K562 (cell line): Measurements from ENCODE around the gene ANKS1B. TPM values are rescaled to one million over a fixed set of nuclear protein-coding genes. Genes with fewer than 3 reads are reported as not detected.
A peak's percentile ranks its signal among the peaks of the same experiment; 100 is the strongest.

Experiments used
- ATAC-seq: fragments of 200-7000 bp; cut with Tn5 transposase; 3 replicates; pipeline ENCODE4 v1.9.1; 2020; ENCODE audit warnings: moderate library complexity
- BruUV-seq: library from RNA; stranded (reverse); fragments of 400-500 nt; replicated peaks from 2 replicates; lab custom pipeline; 2021; lab: Mats Ljungman, UMichigan
- CTCF ChIA-PET: fragments of 300-600 bp; formaldehyde crosslinking; extraction: SDS; loops from one replicate; lab custom pipeline; 2021; ENCODE audit warnings: low intra/inter-chr PET ratio; lab: Yijun Ruan, JAX
- POLR2A ChIA-PET: fragments of 300-600, 350-650 bp; sonication (Branson Sonifier 250); formaldehyde crosslinking; extraction: SDS; loops from one replicate; lab custom pipeline; 2021; ENCODE audit warnings: antibody characterized with exemption, inconsistent platforms; lab: Yijun Ruan, JAX
- DNase-seq, 4 experiments: peaks; one replicate each; pipeline versions ENCODE4 v3.0.0 to v3.0.0-alpha.2; 2011 to 2018; ENCODE audit warnings: low spot score in 3 of 4, mixed read lengths in 3 of 4; ENCODE audit errors: extremely low read depth in 1 of 4
- FAIRE-seq: peaks from 2 replicates; lab custom pipeline; 2011; peaks lifted over from hg19 to GRCh38; lab: Jason Lieb, UNC
- H2AFZ ChIP-seq: 2 replicates; pipeline ENCODE4 v1.6.0; 2011; ENCODE audit warnings: low read depth, low read length, control low read depth, inconsistent platforms
- H3K27ac ChIP-seq: fragments of 200-600 bp; 3 replicates; pipeline ENCODE4 v1.8.0; 2011; ENCODE audit warnings: low read depth, mild to moderate bottlenecking, control low read depth, inconsistent platforms, low read length, moderate library complexity, mixed read lengths; ENCODE audit errors: extremely low read depth
- H3K27me3 ChIP-seq, 2 experiments: fragments of 300-600 bp in 1 of 2; 2 replicates in 1 of 2; 3 replicates in 1 of 2; pipeline versions ENCODE4 v1.6.0 to v1.8.0; 2011; ENCODE audit warnings: inconsistent platforms in 2 of 2, low read length in 2 of 2, mild to moderate bottlenecking in 1 of 2, mixed read lengths in 1 of 2, moderate library complexity in 1 of 2; ENCODE audit not compliant: control insufficient read depth in 2 of 2, insufficient read depth in 2 of 2
- H3K36me3 ChIP-seq: fragments of 300-600 bp; 3 replicates; pipeline ENCODE4 v1.8.0; 2011; ENCODE audit warnings: mild to moderate bottlenecking, low read length, inconsistent platforms; ENCODE audit not compliant: control insufficient read depth, insufficient read depth
- H3K4me1 ChIP-seq, 2 experiments: fragments of 200-600 bp in 1 of 2; replicated peaks in 1 of 2; 2 replicates in 1 of 2; 3 replicates in 1 of 2; pipeline versions ENCODE4 v1.5.1 to v1.8.0; 2011; ENCODE audit warnings: inconsistent platforms in 2 of 2, low read length in 2 of 2, mild to moderate bottlenecking in 1 of 2, mixed read lengths in 1 of 2, moderate library complexity in 1 of 2; ENCODE audit not compliant: control insufficient read depth in 2 of 2, insufficient read depth in 2 of 2
- H3K4me2 ChIP-seq: 2 replicates; pipeline ENCODE4 v1.6.1; 2011; ENCODE audit warnings: low read length, control low read depth, inconsistent platforms, mixed read lengths; ENCODE audit not compliant: insufficient read depth
- H3K4me3 ChIP-seq: fragments of 200-600 bp; sonication (generic), shearing (Covaris generic); 2 replicates; pipeline ENCODE4 v1.5.1; 2016; ENCODE audit warnings: control low read depth, inconsistent platforms
- H3K79me2 ChIP-seq: fragments of 200-600 bp; 3 replicates; pipeline ENCODE4 v1.8.0; 2011; ENCODE audit warnings: low read length, inconsistent platforms; ENCODE audit not compliant: control insufficient read depth, insufficient read depth
- H3K9ac ChIP-seq, 2 experiments: 2 replicates each; pipeline versions ENCODE4 v1.6.0 to v1.6.1; 2011; ENCODE audit warnings: low read depth in 2 of 2, low read length in 2 of 2, control low read depth in 1 of 2, inconsistent platforms in 1 of 2, mild to moderate bottlenecking in 1 of 2, mixed read lengths in 1 of 2; ENCODE audit not compliant: insufficient read depth in 1 of 2
- H3K9me1 ChIP-seq: one replicate; pipeline ENCODE4 v1.6.0; 2011; ENCODE audit warnings: inconsistent platforms, mild to moderate bottlenecking, low read length, moderate library complexity; ENCODE audit not compliant: control insufficient read depth, insufficient read depth
- H3K9me3 ChIP-seq: replicated peaks from 2 replicates; pipeline ENCODE4 v1.5.1; 2011; ENCODE audit warnings: low read depth, low read length, inconsistent platforms; ENCODE audit not compliant: control insufficient read depth, insufficient read depth
- H4K20me1 ChIP-seq: replicated peaks from 2 replicates; pipeline ENCODE4 v1.6.1; 2011; ENCODE audit warnings: low read length, inconsistent platforms, mixed read lengths; ENCODE audit not compliant: control insufficient read depth, insufficient read depth
- CBFB ChIP-seq: sonication (generic); formaldehyde crosslinking; IDR thresholded peaks from 2 replicates; pipeline ENCODE4 v1.4.0; 2020; ENCODE audit warnings: mild to moderate bottlenecking, missing genetic modification reagents
- GTF2A2 ChIP-seq: IDR thresholded peaks from 2 replicates; pipeline ENCODE4 v1.6.1; 2016; ENCODE audit warnings: mild to moderate bottlenecking, missing genetic modification characterization, missing compliant biosample characterization
- GTF2E2 ChIP-seq: fragments of 200-800 bp; sonication (Bioruptor generic); IDR thresholded peaks from 2 replicates; pipeline ENCODE4 v1.6.1; 2016; ENCODE audit warnings: missing genetic modification characterization, missing compliant biosample characterization
- HNRNPUL1 ChIP-seq: fragments of 200-400 bp; formaldehyde crosslinking; IDR thresholded peaks from 2 replicates; pipeline ENCODE4 v1.6.1; 2017; ENCODE audit warnings: low read length
- MCM3 ChIP-seq: fragments of 450-650 bp; IDR thresholded peaks from 2 replicates; pipeline ENCODE4 v1.6.1; 2016
- NCOA4 ChIP-seq: fragments of 450-650 bp; IDR thresholded peaks from 2 replicates; pipeline ENCODE4 v1.6.1; 2018; ENCODE audit warnings: mild to moderate bottlenecking; ENCODE audit not compliant: partially characterized antibody
- PHB ChIP-seq: fragments of 250-450 bp; sonication (Bioruptor Pico); IDR thresholded peaks from 2 replicates; pipeline ENCODE4 v1.5.0; 2021
- PTBP1 ChIP-seq: fragments of 200-400 bp; formaldehyde crosslinking; IDR thresholded peaks from 2 replicates; pipeline ENCODE4 v1.6.1; 2017; ENCODE audit warnings: low read depth, low read length
- TARDBP ChIP-seq: fragments of 450-650 bp; IDR thresholded peaks from 2 replicates; pipeline ENCODE4 v1.6.1; 2016
- ZC3H4 ChIP-seq: sonication (generic); formaldehyde crosslinking; IDR thresholded peaks from 2 replicates; pipeline ENCODE4 v1.9.0; 2021; ENCODE audit warnings: missing genetic modification reagents, borderline replicate concordance
- ZNF217 ChIP-seq: sonication (generic); formaldehyde crosslinking; IDR thresholded peaks from 2 replicates; pipeline ENCODE4 v1.8.0; 2022; ENCODE audit warnings: mild to moderate bottlenecking, missing genetic modification reagents
- ZNF232 ChIP-seq: sonication (generic); formaldehyde crosslinking; IDR thresholded peaks from 2 replicates; pipeline ENCODE4 v1.8.0; 2022; ENCODE audit warnings: mild to moderate bottlenecking, missing genetic modification reagents
- ZNF830 ChIP-seq: fragments of 250-450 bp; sonication (Bioruptor Pico); IDR thresholded peaks from 2 replicates; pipeline ENCODE4 v1.5.0; 2021; ENCODE audit warnings: mild to moderate bottlenecking
- WGBS: fragments of 100-300 bp; shearing (Covaris generic); methylation state at CpG from one replicate; pipeline ENCODE4 v1.1.6; 2016; ENCODE audit warnings: low coverage, mixed read lengths; ENCODE audit not compliant: insufficient coverage; ENCODE audit errors: missing lambda C conversion rate; 5-methylcytosine and 5-hydroxymethylcytosine counted together
- in situ Hi-C: fragments of 300-500 bp; cut with MboI; formaldehyde crosslinking; loops from 4 replicates; pipeline ENCODE4 v1.15.0; 2018; ENCODE audit warnings: inconsistent platforms, mixed read lengths
- intact Hi-C: fragments of 100-400 bp; cut with micrococcal nuclease; formaldehyde crosslinking; loops from 2 replicates; pipeline ENCODE4 v1.14.2; 2022
- polyA plus RNA-seq, 8 experiments: library from polyadenylated mRNA; depleted of rRNA in 4 of 8; stranded (reverse) in 5 of 8; unstranded in 3 of 8; fragments of >200 nt; fragmentation: Nextera tagmentation in 2 of 8; fragmentation: Illumina TruSeq in 1 of 8; extraction: Ambion mirVana in 2 of 8; extraction: Trizol in 1 of 8; gene quantifications; 2 replicates each; pipeline versions ENCODE4 v1.2.1 to v1.2.3, GENCODE V29; 2011 to 2014; ENCODE audit warnings: inconsistent platforms in 1 of 8, missing spikeins in 1 of 8
- total RNA-seq, 7 experiments: library from RNA; depleted of rRNA in 6 of 7; stranded (reverse); fragments of >200 nt in 6 of 7; fragmentation: Illumina TruSeq in 2 of 7; extraction: Trizol in 2 of 7; gene quantifications; 2 replicates each; pipeline versions ENCODE4 v1.2.1 to v1.2.3, GENCODE V29; 2011 to 2021; ENCODE audit warnings: low replicate concordance in 1 of 7

Gene ANKS1B
- total and polyA plus RNA-seq, 9 of the 15 experiments (the other 6 are each of a cell fraction or from before 2014, with no cell fraction given): 0.04 to 0.47 (median 0.28) TPM; not detected in 4

DNA sequence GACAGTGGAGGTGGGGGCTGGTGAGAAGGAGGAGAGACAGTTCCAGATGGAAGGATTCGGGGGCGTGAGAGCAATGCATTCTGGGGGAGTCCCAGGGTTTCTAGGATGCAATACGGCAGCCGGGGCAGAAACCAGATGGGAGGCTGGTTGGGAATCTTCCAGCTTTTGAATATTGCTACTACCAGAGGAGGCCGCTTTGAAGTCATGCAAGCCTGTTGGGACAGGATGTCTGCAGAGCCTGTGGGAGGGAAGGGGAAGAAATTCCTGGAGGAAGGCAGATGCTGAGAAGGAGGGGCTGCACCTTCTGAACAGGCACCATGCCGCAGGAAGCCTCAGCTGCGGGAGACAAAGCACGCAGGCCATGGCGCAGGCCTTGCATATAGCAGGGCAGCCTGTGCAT is 1234.2 kb downstream of the ANKS1B start (continued):
- TF ChIP-seq PHB (no peak), NCOA4 (no peak), PTBP1 (no peak)

DNA sequence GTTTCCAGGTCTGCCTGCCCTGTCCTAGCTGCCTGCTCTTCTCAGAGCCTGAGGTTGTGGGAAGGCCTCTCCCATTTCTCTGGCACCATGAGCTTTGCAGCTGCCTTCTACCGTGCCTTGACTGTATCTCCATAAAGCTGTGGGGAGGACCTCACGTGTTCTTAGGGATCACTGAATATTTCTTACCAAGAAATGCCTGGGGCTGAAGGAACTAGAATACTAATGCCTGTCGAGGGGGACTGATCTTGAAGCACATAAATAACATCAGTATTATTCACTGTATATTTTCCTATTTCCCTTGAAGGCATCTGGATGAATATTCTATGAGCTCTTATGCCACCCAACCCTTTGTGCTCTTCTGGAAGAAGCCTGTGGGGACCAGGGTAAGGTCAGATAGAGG is 1236.3 kb downstream of the ANKS1B start:
- Histone ChIP-seq H3K79me2 (no peaks in the 10 kb centered on the region), H3K27ac (no peak overlapping the region), H3K9ac (peak overlapping the region in 1 of 2 experiments; percentile 31; a peak in 1 of 4 replicates), H3K27me3 (0 out of 5 replicates have a peak, but pooled peaks cover 0 to 8% of the 10 kb centered on the region in 2 experiments), H3K4me1 (peaks cover 21 to 24% of the 10 kb centered on the region in 2 experiments), H2AFZ (0 out of 2 replicates have a peak overlapping the region, but pooled peaks have one; percentile 9), H3K36me3 (no peaks in the 10 kb centered on the region), H3K4me2 (no peak overlapping the region), H3K4me3 (no peak overlapping the region), H3K9me3 (no peaks in the 10 kb centered on the region), H3K9me1 (no peaks in the 10 kb centered on the region), H4K20me1 (no peaks in the 10 kb centered on the region)
- in situ Hi-C loops: loop anchor here (10.0 kb wide), 1 partner anchor 184 kb away; no protein-coding TSS in a partner anchor
- POLR2A ChIA-PET: no interaction called here
- DNase-seq: no peak
- CTCF ChIA-PET: no interaction called here
- BruUV-seq: no TSS peak
- 16% methylated on average over 3 of the region's 3 CpGs for WGBS
- FAIRE-seq: no peak
- intact Hi-C loops: loop anchor here (10.0 kb wide), 1 partner anchor 334 kb away; no protein-coding TSS in a partner anchor
- no peak for TF ChIP-seq GTF2A2 (tag)
- TF ChIP-seq ZNF217: no peak
- TF ChIP-seq HNRNPUL1: no peak
- TF ChIP-seq ZNF232 (CRISPR knock-in tag): no peak
- TF ChIP-seq ZC3H4 (CRISPR knock-in tag): no peak
- no peak for TF ChIP-seq GTF2E2 (tag)
- no peak for TF ChIP-seq CBFB
- TF ChIP-seq MCM3: no peak
- TF ChIP-seq ZNF830: no peak
- TF ChIP-seq TARDBP: no peak
- no peak for ATAC-seq
